Kidney tubule cell (primary cell): ENCODE measurements around the gene C1orf105.
"Not testable (repeated sequence)": the region's sequence is repeated elsewhere in the genome, so short reads cannot be mapped to it uniquely, and the experiment has no call there.

Source experiments
- DNase-seq: peaks from one replicate; pipeline ENCODE4 v3.0.0-alpha.2; 2018; ENCODE audit warnings: low spot score

The C1orf105 gene

GRCh38 chr1:172488393-172488792 lies 67.9 kb downstream of the C1orf105 start:
- no peak for DNase-seq

- no peak for DNase-seq
Observed at GRCh38 chr1:172489847-172490246, 69.4 kb downstream of the C1orf105 start.

GRCh38 chr1:172492421-172492820 lies 71.9 kb downstream of the C1orf105 start:
- DNase-seq, result no peak

- DNase-seq, result no peak
Observed at GRCh38 chr1:172494166-172494565, 73.7 kb downstream of the C1orf105 start.

GRCh38 chr1:172496127-172496526 lies 75.6 kb downstream of the C1orf105 start:
- not testable (repeated sequence) for DNase-seq

GRCh38 chr1:172496678-172497077 lies 76.2 kb downstream of the C1orf105 start:
- DNase-seq, result no peak

- peak; percentile 77 for DNase-seq
Observed at GRCh38 chr1:172497230-172497629, 76.7 kb downstream of the C1orf105 start.

GRCh38 chr1:172498857-172499256 lies 78.4 kb downstream of the C1orf105 start:
- no peak for DNase-seq

GRCh38 chr1:172499636-172500141 lies 79.2 kb downstream of the C1orf105 start:
- DNase-seq, result peak; percentile 92

- DNase-seq, result peak; percentile 33
Observed at GRCh38 chr1:172500207-172500606, 79.7 kb downstream of the C1orf105 start.

GRCh38 chr1:172507741-172508140 lies 87.3 kb downstream of the C1orf105 start:
- no peak for DNase-seq

- no peak for DNase-seq
Observed at GRCh38 chr1:172510479-172510878, 90.0 kb downstream of the C1orf105 start.

GRCh38 chr1:172512591-172512990 lies 92.1 kb downstream of the C1orf105 start:
- no peak for DNase-seq

GRCh38 chr1:172513479-172513878 lies 93.0 kb downstream of the C1orf105 start:
- DNase-seq, result peak; percentile 23

GRCh38 chr1:172514108-172514507 lies 93.6 kb downstream of the C1orf105 start:
- no peak for DNase-seq

- DNase-seq, result no peak
Observed at GRCh38 chr1:172515436-172515835, 95.0 kb downstream of the C1orf105 start.

- DNase-seq, result no peak
Observed at GRCh38 chr1:172515927-172516326, 95.4 kb downstream of the C1orf105 start.

GRCh38 chr1:172517081-172517480 lies 96.6 kb downstream of the C1orf105 start:
- DNase-seq, result no peak

- no peak for DNase-seq
Observed at GRCh38 chr1:172517545-172517944, 97.1 kb downstream of the C1orf105 start.
